HEK293 (cell line): ENCODE measurements around the gene TOM1L2.

ENCODE experiments used
- CTCF ChIA-PET: fragments of 350-600 bp; formaldehyde crosslinking; extraction: SDS; loops from one replicate; lab custom pipeline; 2021; ENCODE audit warnings: antibody characterized with exemption; lab: Yijun Ruan, JAX
- POLR2A ChIA-PET: fragments of 300-600 bp; formaldehyde crosslinking; extraction: SDS; loops from one replicate; lab custom pipeline; 2020; ENCODE audit warnings: antibody characterized with exemption, inconsistent platforms; lab: Yijun Ruan, JAX
- H3K27ac ChIP-seq: fragments of 200-500 bp; sonication (Bioruptor generic); 2 replicates; pipeline ENCODE4 v1.5.1; 2014; ENCODE audit warnings: low read depth, low read length, control low read depth, inconsistent platforms; ENCODE audit errors: extremely low read depth
- H3K36me3 ChIP-seq, 2 experiments: fragments of 200-500 bp in 1 of 2; sonication (Bioruptor generic) in 1 of 2; 1 replicate in 1 of 2; 2 replicates in 1 of 2; pipeline ENCODE4 v1.5.1; 2014 to 2017; ENCODE audit warnings: inconsistent platforms in 2 of 2, low read length in 2 of 2; ENCODE audit not compliant: control insufficient read depth in 2 of 2, insufficient read depth in 1 of 2
- H3K4me1 ChIP-seq: fragments of 200-500 bp; sonication (Bioruptor generic); 2 replicates; pipeline ENCODE4 v1.5.1; 2014; ENCODE audit warnings: mild to moderate bottlenecking, low read length, inconsistent platforms; ENCODE audit not compliant: control insufficient read depth, insufficient read depth
- H3K4me3 ChIP-seq: 2 replicates; pipeline ENCODE4 v1.5.1; 2011; ENCODE audit warnings: low read depth, mild to moderate bottlenecking, control low read depth, low read length, moderate library complexity
- H3K9me3 ChIP-seq: fragments of 200-500 bp; sonication (Bioruptor generic); 2 replicates; pipeline ENCODE4 v1.5.1; 2014; ENCODE audit warnings: low read depth, low read length, inconsistent platforms; ENCODE audit not compliant: control insufficient read depth, insufficient read depth
- GLI4 ChIP-seq: fragments of 450-650 bp; formaldehyde crosslinking; IDR thresholded peaks from 2 replicates; pipeline ENCODE4 v1.5.1; 2016; ENCODE audit warnings: missing biosample characterization, missing genetic modification characterization
- GLIS2 ChIP-seq: fragments of 450-650 bp; formaldehyde crosslinking; IDR thresholded peaks from 2 replicates; pipeline ENCODE4 v1.5.1; 2016; ENCODE audit warnings: missing biosample characterization, missing genetic modification characterization
- HOXC10 ChIP-seq: sonication (generic); formaldehyde crosslinking; IDR thresholded peaks from 2 replicates; pipeline ENCODE4 v1.8.1; 2023; ENCODE audit warnings: mild to moderate bottlenecking, missing genetic modification reagents
- IKZF3 ChIP-seq: fragments of 450-650 bp; IDR thresholded peaks from 2 replicates; pipeline ENCODE4 v1.5.0; 2018; ENCODE audit warnings: missing biosample characterization, mild to moderate bottlenecking, missing genetic modification characterization, moderate library complexity
- KLF1 ChIP-seq: fragments of 450-650 bp; formaldehyde crosslinking; IDR thresholded peaks from 2 replicates; pipeline ENCODE4 v1.5.1; 2016; ENCODE audit warnings: missing biosample characterization, missing genetic modification characterization
- KLF9 ChIP-seq: fragments of 450-650 bp; formaldehyde crosslinking; IDR thresholded peaks from 2 replicates; pipeline ENCODE4 v1.5.1; 2016; ENCODE audit warnings: missing biosample characterization, missing genetic modification characterization, low read depth
- PRDM1 ChIP-seq: fragments of 450-650 bp; formaldehyde crosslinking; IDR thresholded peaks from 2 replicates; pipeline ENCODE4; 2016; ENCODE audit warnings: missing biosample characterization, missing genetic modification characterization
- SALL2 ChIP-seq: fragments of 450-650 bp; formaldehyde crosslinking; IDR thresholded peaks from 2 replicates; pipeline ENCODE4 v1.5.0; 2017; ENCODE audit warnings: missing biosample characterization, mild to moderate bottlenecking, missing genetic modification characterization, borderline replicate concordance
- SCRT1 ChIP-seq: fragments of 450-650 bp; formaldehyde crosslinking; IDR thresholded peaks from 2 replicates; pipeline ENCODE4 v1.5.1; 2016; ENCODE audit warnings: missing biosample characterization, missing genetic modification characterization, borderline replicate concordance
- SP7 ChIP-seq: fragments of 450-650 bp; formaldehyde crosslinking; IDR thresholded peaks from 2 replicates; pipeline ENCODE4 v1.5.1; 2016; ENCODE audit warnings: missing biosample characterization, missing genetic modification characterization
- TRIM28 ChIP-seq: IDR thresholded peaks from 2 replicates; pipeline ENCODE4 v1.6.1; 2011; ENCODE audit warnings: low read length, control low read depth, borderline replicate concordance
- WT1 ChIP-seq: fragments of 450-650 bp; formaldehyde crosslinking; IDR thresholded peaks from 2 replicates; pipeline ENCODE4 v1.5.1; 2016; ENCODE audit warnings: missing biosample characterization, missing genetic modification characterization
- ZBTB20 ChIP-seq: fragments of 450-650 bp; formaldehyde crosslinking; IDR thresholded peaks from 2 replicates; pipeline ENCODE4 v1.5.1; 2016; ENCODE audit warnings: missing biosample characterization, missing genetic modification characterization
- ZBTB8A ChIP-seq: fragments of 450-650 bp; formaldehyde crosslinking; IDR thresholded peaks from 2 replicates; pipeline ENCODE4 v1.5.1; 2016; ENCODE audit warnings: missing biosample characterization, missing genetic modification characterization
- ZFHX2 ChIP-seq: fragments of 450-650 bp; formaldehyde crosslinking; conservative IDR thresholded peaks from 2 replicates; pipeline ENCODE4 v1.5.1; 2016; ENCODE audit warnings: missing biosample characterization, missing genetic modification characterization
- ZNF10 ChIP-seq: fragments of 450-650 bp; formaldehyde crosslinking; IDR thresholded peaks from 2 replicates; pipeline ENCODE4 v1.5.1; 2017; ENCODE audit warnings: missing biosample characterization, missing genetic modification characterization
- ZNF133 ChIP-seq: fragments of 450-650 bp; formaldehyde crosslinking; IDR thresholded peaks from 2 replicates; pipeline ENCODE4 v1.5.1; 2016; ENCODE audit warnings: missing biosample characterization, missing genetic modification characterization
- ZNF211 ChIP-seq: fragments of 450-650 bp; formaldehyde crosslinking; IDR thresholded peaks from 2 replicates; pipeline ENCODE4 v1.5.1; 2016; ENCODE audit warnings: low read depth, missing biosample characterization, missing genetic modification characterization
- ZNF292 ChIP-seq: fragments of 450-650 bp; formaldehyde crosslinking; IDR thresholded peaks from 2 replicates; pipeline ENCODE4 v1.5.1; 2016; ENCODE audit warnings: low read depth, missing biosample characterization, missing genetic modification characterization, borderline replicate concordance
- ZNF335 ChIP-seq: fragments of 450-650 bp; formaldehyde crosslinking; conservative IDR thresholded peaks from 2 replicates; pipeline ENCODE4 v1.5.1; 2016; ENCODE audit warnings: missing biosample characterization, missing genetic modification characterization
- ZNF341 ChIP-seq: fragments of 450-650 bp; formaldehyde crosslinking; IDR thresholded peaks from 2 replicates; pipeline ENCODE4; 2016; ENCODE audit warnings: low read depth, missing biosample characterization, missing genetic modification characterization
- ZNF391 ChIP-seq: fragments of 450-650 bp; formaldehyde crosslinking; IDR thresholded peaks from 2 replicates; pipeline ENCODE4 v1.5.1; 2016; ENCODE audit warnings: low read depth, missing biosample characterization, missing genetic modification characterization, borderline replicate concordance
- ZNF518A ChIP-seq: fragments of 450-650 bp; formaldehyde crosslinking; conservative IDR thresholded peaks from 2 replicates; pipeline ENCODE4 v1.5.1; 2016; ENCODE audit warnings: low read depth, missing biosample characterization, missing genetic modification characterization
- ZNF645 ChIP-seq: fragments of 450-650 bp; formaldehyde crosslinking; IDR thresholded peaks from 2 replicates; pipeline ENCODE4; 2016; ENCODE audit warnings: missing biosample characterization, missing genetic modification characterization
- ZNF658 ChIP-seq: fragments of 450-650 bp; formaldehyde crosslinking; IDR thresholded peaks from 2 replicates; pipeline ENCODE4; 2016; ENCODE audit warnings: missing biosample characterization, missing genetic modification characterization
- ZNF660 ChIP-seq: fragments of 450-650 bp; IDR thresholded peaks from 2 replicates; pipeline ENCODE4 v1.5.1; 2018; ENCODE audit warnings: missing biosample characterization, mild to moderate bottlenecking, missing genetic modification characterization
- ZNF843 ChIP-seq: fragments of 450-650 bp; formaldehyde crosslinking; IDR thresholded peaks from 2 replicates; pipeline ENCODE4 v1.5.1; 2016; ENCODE audit warnings: missing biosample characterization, missing genetic modification characterization
- TF ChIP-seq, protein P1 (sequence below): fragments of 450-650 bp; formaldehyde crosslinking; IDR thresholded peaks from 2 replicates; pipeline ENCODE4 v1.5.1; 2016; ENCODE audit warnings: missing biosample characterization, missing genetic modification characterization

The TOM1L2 gene

DNA sequence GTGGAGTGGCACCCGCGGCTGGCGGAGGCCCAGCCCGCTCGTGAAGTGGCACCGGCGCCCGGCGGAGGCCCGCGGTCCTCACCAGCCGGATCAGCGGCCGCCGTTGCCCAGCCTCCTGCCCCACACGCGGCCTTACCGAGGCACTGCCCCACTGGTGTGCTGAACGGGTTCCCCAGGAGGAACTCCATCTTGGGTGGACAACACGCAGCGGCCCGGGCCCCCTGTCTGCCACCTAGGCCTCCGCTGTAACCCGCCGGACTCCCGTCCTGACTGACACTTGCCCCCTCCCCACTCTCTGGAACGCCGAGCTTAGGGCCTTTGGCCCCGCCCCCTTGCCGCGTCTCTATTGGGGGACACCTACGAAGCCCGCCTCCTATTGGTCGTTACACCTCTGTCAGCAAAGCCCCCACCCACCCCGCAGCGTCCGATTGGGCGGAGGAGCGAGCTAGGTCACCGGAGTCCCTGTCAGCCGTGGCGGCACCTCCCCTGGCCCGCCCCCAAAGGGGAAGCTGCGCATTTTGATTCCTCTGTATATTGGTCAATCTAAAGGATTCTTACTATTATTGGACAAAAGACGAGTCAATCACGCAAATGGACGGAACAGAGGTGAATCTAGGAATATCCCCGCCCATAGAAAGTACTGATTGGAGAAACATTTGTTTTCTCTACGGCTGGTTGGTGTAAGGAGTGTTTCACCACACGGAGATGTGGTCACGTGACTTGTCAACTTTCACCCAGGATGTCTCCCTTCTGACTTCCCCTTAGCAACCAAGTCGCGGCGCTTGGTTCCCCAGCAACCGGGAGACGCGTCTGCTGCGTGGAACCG, at the start of gene TOM1L2, which contains the start of gene DRC3:
Gene TOM1L2 (minus strand): TSS at position 275 of the 826 bp plus-strand sequence. CDS start 87 bp downstream, at position 188.
Gene DRC3 (plus strand): TSS at position 737 of the 826 bp plus-strand sequence. CDS start 4,737 bp downstream, outside the sequence.
- Histone ChIP-seq H3K4me1 (peaks cover 17% of the 10 kb centered on the region), H3K27ac (no peak within 1 kb of the TSS), H3K4me3 (peak within 1 kb of the TSS; percentile 82), H3K9me3 (no peaks in the 10 kb centered on the region), H3K36me3 (no peaks in the 10 kb centered on the region)
- CTCF ChIA-PET, result interaction anchor here (0.6 to 3.1 kb wide), 11 partner anchors 10 to 703 kb away, joined by 3 to 23 read pairs (median 4); no protein-coding TSS in a partner anchor
- POLR2A ChIA-PET, result interaction anchor here (0.5 to 2.1 kb wide), 36 partner anchors 8 to 1060 kb away, joined by 3 to 26 read pairs (median 4); partner anchors contain the start of gene ALKBH5
- TF ChIP-seq TRIM28 (no peak), ZNF335 (peak; percentile 95), ZNF292 (tag by site-specific recombination) (0 out of 2 replicates have a peak, but pooled peaks have one; percentile 49), ZBTB8A (tag by site-specific recombination) (peak; percentile 74), ZNF211 (tag by site-specific recombination) (no peak), ZNF341 (tag by site-specific recombination) (peak; percentile 94), KLF1 (peak; percentile 89), ZNF10 (tag by site-specific recombination) (no peak), ZBTB20 (tag by site-specific recombination) (peak; percentile 73), ZNF843 (tag by site-specific recombination) (no peak), SALL2 (tag by site-specific recombination) (no peak), ZNF660 (tag by site-specific recombination) (0 out of 2 replicates have a peak, but pooled peaks have one; percentile 55), HOXC10 (CRISPR knock-in tag) (no peak), ZNF391 (tag by site-specific recombination) (0 out of 2 replicates have a peak, but pooled peaks have one; percentile 42), SP7 (tag by site-specific recombination) (peak; percentile 33; the same call in 1 of the 2 replicates), PRDM1 (tag by site-specific recombination) (peak; percentile 99), ZNF658 (tag by site-specific recombination) (no peak), IKZF3 (tag by site-specific recombination) (0 out of 2 replicates have a peak, but pooled peaks have one; percentile 27), ZNF645 (tag by site-specific recombination) (no peak), ZFHX2 (tag by site-specific recombination) (0 out of 2 replicates have a peak, but pooled peaks have one; percentile 47), WT1 (tag by site-specific recombination) (peak; percentile 57; the same call in 1 of the 2 replicates), GLI4 (tag by site-specific recombination) (0 out of 2 replicates have a peak, but pooled peaks have one; percentile 52), KLF9 (tag by site-specific recombination) (peak; percentile 8; the same call in 1 of the 2 replicates), GLIS2 (tag by site-specific recombination) (peak; percentile 78), SCRT1 (tag by site-specific recombination) (no peak), ZNF133 (no peak), ZNF518A (tag by site-specific recombination) (peak; percentile 82)
- TF ChIP-seq, protein P1, sequence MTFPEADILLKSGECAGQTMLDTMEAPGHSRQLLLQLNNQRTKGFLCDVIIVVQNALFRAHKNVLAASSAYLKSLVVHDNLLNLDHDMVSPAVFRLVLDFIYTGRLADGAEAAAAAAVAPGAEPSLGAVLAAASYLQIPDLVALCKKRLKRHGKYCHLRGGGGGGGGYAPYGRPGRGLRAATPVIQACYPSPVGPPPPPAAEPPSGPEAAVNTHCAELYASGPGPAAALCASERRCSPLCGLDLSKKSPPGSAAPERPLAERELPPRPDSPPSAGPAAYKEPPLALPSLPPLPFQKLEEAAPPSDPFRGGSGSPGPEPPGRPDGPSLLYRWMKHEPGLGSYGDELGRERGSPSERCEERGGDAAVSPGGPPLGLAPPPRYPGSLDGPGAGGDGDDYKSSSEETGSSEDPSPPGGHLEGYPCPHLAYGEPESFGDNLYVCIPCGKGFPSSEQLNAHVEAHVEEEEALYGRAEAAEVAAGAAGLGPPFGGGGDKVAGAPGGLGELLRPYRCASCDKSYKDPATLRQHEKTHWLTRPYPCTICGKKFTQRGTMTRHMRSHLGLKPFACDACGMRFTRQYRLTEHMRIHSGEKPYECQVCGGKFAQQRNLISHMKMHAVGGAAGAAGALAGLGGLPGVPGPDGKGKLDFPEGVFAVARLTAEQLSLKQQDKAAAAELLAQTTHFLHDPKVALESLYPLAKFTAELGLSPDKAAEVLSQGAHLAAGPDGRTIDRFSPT (tag by site-specific recombination), result peak; percentile 24; the same call in 1 of the 2 replicates
